Right lobe of liver (tissue), 6 donors: Measurements from ENCODE around the gene DLK2. TPM values are rescaled to one million over a fixed set of nuclear protein-coding genes. Genes with fewer than 3 reads are reported as not detected.
A peak's percentile ranks its signal among the peaks of the same experiment; 100 is the strongest.

Experiments used
- ATAC-seq, 4 donors: fragments of 200-7000 bp; cut with Tn5 transposase; one replicate each; pipeline ENCODE4 v1.9.1; 2020; ENCODE audit warnings: mild to moderate bottlenecking in 4 of 4, moderate library complexity in 4 of 4
- DNase-seq, 3 donors: peaks; one replicate each; pipeline ENCODE4 v3.0.0-alpha.2; 2020
- H3K27ac ChIP-seq, 3 donors: fragments of 200-600 bp; one replicate each; pipeline ENCODE4 v1.8.0; 2022
- H3K27me3 ChIP-seq, 2 donors: fragments of 200-600 bp; one replicate each; pipeline ENCODE4 v1.8.0; 2022
- H3K36me3 ChIP-seq, 4 donors: fragments of 200-600 bp; sonication (generic) in 1 of 4; one replicate each; pipeline versions ENCODE4 v1.5.1 to v1.8.0; 2017 to 2022; ENCODE audit warnings: control low read depth in 1 of 4
- H3K4me1 ChIP-seq, 4 donors: fragments of 200-600 bp; sonication (generic) in 1 of 4; one replicate each; pipeline versions ENCODE4 v1.5.1 to v1.8.0; 2017 to 2022; ENCODE audit warnings: control low read depth in 1 of 4
- H3K4me3 ChIP-seq, 3 donors: fragments of 200-600 bp; one replicate each; pipeline ENCODE4 v1.8.0; 2022
- H3K9me3 ChIP-seq, 4 donors: fragments of 200-600 bp; sonication (generic) in 1 of 4; one replicate each; pipeline versions ENCODE4 v1.5.1 to v1.8.0; 2017 to 2022; ENCODE audit warnings: control low read depth in 1 of 4
- POLR2A ChIP-seq: fragments of 450-650 bp; IDR thresholded peaks from one replicate; pipeline ENCODE4 v1.6.1; 2017; ENCODE audit warnings: antibody characterized with exemption, mild to moderate bottlenecking
- WGBS: methylation state at CpG from one replicate; pipeline ENCODE4 v1.1.6; 2018; ENCODE audit warnings: low coverage, low lambda C conversion rate; ENCODE audit not compliant: insufficient coverage; ENCODE audit errors: missing lambda C conversion rate; 5-methylcytosine and 5-hydroxymethylcytosine counted together
- intact Hi-C, 2 donors: fragments of 100-400 bp; cut with DNase I; formaldehyde crosslinking; loops; one replicate each; pipeline versions ENCODE4 v1.11.2 to v1.14.1; 2022
- total RNA-seq, 6 experiments: library from RNA; depleted of rRNA in 2 of 6; stranded (reverse); fragments of >200 nt in 2 of 6; fragmentation: NEBNext Ultra II Directional in 3 of 6; extraction: Animal tissue kit (Norgen Biotek cat#: 25700) in 3 of 6; gene quantifications; one replicate each; pipeline versions ENCODE4 v1.1.0 to v1.2.4, GENCODE V29; 2016 to 2023
- TF ChIP-seq, protein P1 (sequence below), 4 donors: fragments of 200-600 bp in 3 of 4; fragments of 450-650 bp in 1 of 4; IDR thresholded peaks; one replicate each; pipeline versions ENCODE4 v1.5.1 to v1.8.0; 2016 to 2022; ENCODE audit warnings: antibody characterized with exemption in 4 of 4, mild to moderate bottlenecking in 2 of 4
- donor health status: DM: no; HTN: yes; CAD: no.
- donor health status: DM: no; HTN: no; CAD: no.
- donor health status: DM: no; HTN: no; CAD: no.
- donor health status: DM: no; HTN: yes; CAD: no.
- donor health status: DM: no; HTN: yes; CAD: no.

DLK2 gene
- total RNA-seq, 6 experiments from 2014 or later = 0.13 TPM; not detected in 5

- H3K9me3 ChIP-seq = no peaks in the 10 kb centered on the region
- peaks cover 0 to 18% (median 0%) of the 10 kb centered on the region in 4 donors for H3K4me1 ChIP-seq
- H3K36me3 ChIP-seq = peaks cover 0 to 12% (median 1%) of the 10 kb centered on the region in 4 donors
- WGBS = 61% methylated on average over 4 of the region's 5 CpGs
- DNase-seq (peak in 2 of 3 donors; percentile 59 to 72), ATAC-seq (peak; percentile 38 to 90 (median 76))
- TF ChIP-seq, protein P1, sequence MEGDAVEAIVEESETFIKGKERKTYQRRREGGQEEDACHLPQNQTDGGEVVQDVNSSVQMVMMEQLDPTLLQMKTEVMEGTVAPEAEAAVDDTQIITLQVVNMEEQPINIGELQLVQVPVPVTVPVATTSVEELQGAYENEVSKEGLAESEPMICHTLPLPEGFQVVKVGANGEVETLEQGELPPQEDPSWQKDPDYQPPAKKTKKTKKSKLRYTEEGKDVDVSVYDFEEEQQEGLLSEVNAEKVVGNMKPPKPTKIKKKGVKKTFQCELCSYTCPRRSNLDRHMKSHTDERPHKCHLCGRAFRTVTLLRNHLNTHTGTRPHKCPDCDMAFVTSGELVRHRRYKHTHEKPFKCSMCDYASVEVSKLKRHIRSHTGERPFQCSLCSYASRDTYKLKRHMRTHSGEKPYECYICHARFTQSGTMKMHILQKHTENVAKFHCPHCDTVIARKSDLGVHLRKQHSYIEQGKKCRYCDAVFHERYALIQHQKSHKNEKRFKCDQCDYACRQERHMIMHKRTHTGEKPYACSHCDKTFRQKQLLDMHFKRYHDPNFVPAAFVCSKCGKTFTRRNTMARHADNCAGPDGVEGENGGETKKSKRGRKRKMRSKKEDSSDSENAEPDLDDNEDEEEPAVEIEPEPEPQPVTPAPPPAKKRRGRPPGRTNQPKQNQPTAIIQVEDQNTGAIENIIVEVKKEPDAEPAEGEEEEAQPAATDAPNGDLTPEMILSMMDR (IDR thresholded peaks at IDR 0.05) = no peak
- no peak for TF ChIP-seq POLR2A
- no peaks in the 10 kb centered on the region for H3K27me3 ChIP-seq
- no peak overlapping the region for H3K4me3 ChIP-seq
- intact Hi-C loops = no loop called here
- no peak overlapping the region for H3K27ac ChIP-seq
Observed at GRCh38 chr6:43436577-43437282, 18.6 kb downstream of the DLK2 start.

- H3K36me3 ChIP-seq = peaks cover 0 to 6% (median 0%) of the 10 kb centered on the region in 4 donors
Observed at GRCh38 chr6:43435682-43436437, 19.5 kb downstream of the DLK2 start.

GRCh38 chr6:43434943-43435342 lies 20.4 kb downstream of the DLK2 start:
- H3K9me3 ChIP-seq = no peaks in the 10 kb centered on the region
- no peak overlapping the region for H3K4me3 ChIP-seq
- intact Hi-C loops = no loop called here
- H3K4me1 ChIP-seq = peaks cover 0 to 18% (median 0%) of the 10 kb centered on the region in 4 donors
- 96% methylated on average over 4 of the region's 4 CpGs for WGBS
- DNase-seq (no peak), ATAC-seq (no peak)
- no peaks in the 10 kb centered on the region for H3K27me3 ChIP-seq
- H3K27ac ChIP-seq = no peak overlapping the region
- TF ChIP-seq, protein P1 (IDR thresholded peaks at IDR 0.05) = no peak
- no peak for TF ChIP-seq POLR2A
- H3K36me3 ChIP-seq = peaks cover 0 to 1% (median 0%) of the 10 kb centered on the region in 4 donors

More at GRCh38 chr6:43435682-43436437, 19.5 kb downstream of the DLK2 start:
- peak in 1 of 4 donors; percentile 31 for ATAC-seq
- H3K27me3 ChIP-seq = no peaks in the 10 kb centered on the region
- H3K9me3 ChIP-seq = no peaks in the 10 kb centered on the region
- no peak for DNase-seq
- H3K27ac ChIP-seq = no peak overlapping the region
- TF ChIP-seq, protein P1 (IDR thresholded peaks at IDR 0.05) = no peak
- TF ChIP-seq POLR2A = no peak
- intact Hi-C loops = no loop called here
- H3K4me3 ChIP-seq = no peak overlapping the region
- WGBS = 58% methylated on average over 5 of the region's 9 CpGs
- H3K4me1 ChIP-seq = peaks cover 0 to 18% (median 0%) of the 10 kb centered on the region in 4 donors

- H3K36me3 ChIP-seq = no peaks in the 10 kb centered on the region
- ATAC-seq (no peak), DNase-seq (no peak)
- no peak overlapping the region for H3K27ac ChIP-seq
- H3K9me3 ChIP-seq = no peaks in the 10 kb centered on the region
- H3K4me3 ChIP-seq = no peak overlapping the region
- H3K4me1 ChIP-seq = peaks cover 0 to 18% (median 0%) of the 10 kb centered on the region in 4 donors
- no peaks in the 10 kb centered on the region for H3K27me3 ChIP-seq
- TF ChIP-seq, protein P1 (IDR thresholded peaks at IDR 0.05) = no peak
- no peak for TF ChIP-seq POLR2A
- intact Hi-C loops = no loop called here
- WGBS = 66% methylated on average over 4 of the region's 15 CpGs
Observed at GRCh38 chr6:43434001-43434840, 21.1 kb downstream of the DLK2 start.
